ENCODE measurements around the gene CNRIP1. TPM values are rescaled to one million over a fixed set of nuclear protein-coding genes. Genes with fewer than 3 reads are reported as not detected.
A peak's percentile ranks its signal among the peaks of the same experiment; 100 is the strongest.

CNRIP1 gene
- total and polyA plus RNA-seq, 2 donors from 2014 or later: 8.7 to 14.1 TPM

- no peak for DNase-seq
- no peak for FAIRE-seq
- Histone ChIP-seq H3K4me3 (ENCODE audit: low read length in 3 of 3) (no peak overlapping the region), H3K27ac (ENCODE audit: low read depth in 2 of 2, low read length in 2 of 2) (no peak overlapping the region), H3K9ac (ENCODE audit: low read length in 3 of 3) (no peak overlapping the region), H3K36me3 (ENCODE audit: control insufficient read depth in 2 of 3, insufficient read depth in 3 of 3, low read length in 3 of 3) (no peaks in the 10 kb centered on the region), H3K4me1 (ENCODE audit: control insufficient read depth in 2 of 3, insufficient read depth in 2 of 3, low read depth in 1 of 3, low read length in 3 of 3) (peaks cover 0 to 16% (median 13%) of the 10 kb centered on the region in 3 donors), H3K9me3 (ENCODE audit: control insufficient read depth in 2 of 3, insufficient read depth in 1 of 3, low read length in 3 of 3) (no peaks in the 10 kb centered on the region), H3K27me3 (ENCODE audit: control insufficient read depth, insufficient read depth, low read length) (no peaks in the 10 kb centered on the region)
- intact Hi-C loops (cut with DNase I): no loop called here
- TF ChIP-seq CTCF (IDR thresholded peaks at IDR 0.05; ENCODE audit: borderline replicate concordance, extremely low read depth, insufficient read depth): no peak
Observed at GRCh38 chr2:68245672-68246071, 74.1 kb downstream of the CNRIP1 start.

- Histone ChIP-seq H3K9ac (ENCODE audit: low read length in 3 of 3) (no peak overlapping the region), H3K27ac (ENCODE audit: low read depth in 2 of 2, low read length in 2 of 2) (no peak overlapping the region), H3K4me3 (ENCODE audit: low read length in 3 of 3) (no peak overlapping the region), H3K9me3 (ENCODE audit: control insufficient read depth in 2 of 3, insufficient read depth in 1 of 3, low read length in 3 of 3) (no peaks in the 10 kb centered on the region), H3K36me3 (ENCODE audit: control insufficient read depth in 2 of 3, insufficient read depth in 3 of 3, low read length in 3 of 3) (no peaks in the 10 kb centered on the region), H3K4me1 (ENCODE audit: control insufficient read depth in 2 of 3, insufficient read depth in 2 of 3, low read depth in 1 of 3, low read length in 3 of 3) (peaks cover 0 to 17% (median 11%) of the 10 kb centered on the region in 3 donors), H3K27me3 (ENCODE audit: control insufficient read depth, insufficient read depth, low read length) (no peaks in the 10 kb centered on the region)
- DNase-seq: no peak
- TF ChIP-seq CTCF (IDR thresholded peaks at IDR 0.05; ENCODE audit: borderline replicate concordance, extremely low read depth, insufficient read depth): no peak
- intact Hi-C loops (cut with DNase I): no loop called here
- FAIRE-seq: no peak
Observed at GRCh38 chr2:68245066-68245465, 74.7 kb downstream of the CNRIP1 start.

- H3K4me3 ChIP-seq (ENCODE audit: low read length in 3 of 3): no peak overlapping the region
- no peaks in the 10 kb centered on the region for H3K36me3 ChIP-seq (ENCODE audit: control insufficient read depth in 2 of 3, insufficient read depth in 3 of 3, low read length in 3 of 3)
- no peaks in the 10 kb centered on the region for H3K9me3 ChIP-seq (ENCODE audit: control insufficient read depth in 2 of 3, insufficient read depth in 1 of 3, low read length in 3 of 3)
- peaks cover 0 to 17% (median 5%) of the 10 kb centered on the region in 3 donors for H3K4me1 ChIP-seq (ENCODE audit: control insufficient read depth in 2 of 3, insufficient read depth in 2 of 3, low read depth in 1 of 3, low read length in 3 of 3)
- no peaks in the 10 kb centered on the region for H3K27me3 ChIP-seq (ENCODE audit: control insufficient read depth, insufficient read depth, low read length)
- H3K9ac ChIP-seq (ENCODE audit: low read length in 3 of 3): no peak overlapping the region
- DNase-seq: peak in 1 of 5 donors; percentile 27
- no peak for TF ChIP-seq CTCF (IDR thresholded peaks at IDR 0.05; ENCODE audit: borderline replicate concordance, extremely low read depth, insufficient read depth)
- intact Hi-C loops (cut with DNase I): no loop called here
- no peak overlapping the region for H3K27ac ChIP-seq (ENCODE audit: low read depth in 2 of 2, low read length in 2 of 2)
- no peak for FAIRE-seq
Observed at GRCh38 chr2:68244456-68244855, 75.3 kb downstream of the CNRIP1 start.

Other genes with a start within 250 kb of the CNRIP1 start
- 13.4 TPM for gene PNO1, start 162.1 kb downstream of the CNRIP1 start, total RNA-seq
- 11.3 TPM for gene PNO1, start 162.1 kb downstream of the CNRIP1 start, polyA plus RNA-seq (ENCODE audit: insufficient read depth, low read depth, low replicate concordance)
- gene PPP3R1, start 67.4 kb downstream of the CNRIP1 start, total RNA-seq: 50.8 TPM
- 18.3 TPM for gene PPP3R1, start 67.4 kb downstream of the CNRIP1 start, polyA plus RNA-seq (ENCODE audit: insufficient read depth, low read depth, low replicate concordance)
- 17.3 TPM for gene PLEK, start 45.3 kb upstream of the CNRIP1 start, total RNA-seq
- 2.8 TPM for gene PLEK, start 45.3 kb upstream of the CNRIP1 start, polyA plus RNA-seq (ENCODE audit: insufficient read depth, low read depth, low replicate concordance)
- gene FBXO48, start 147.3 kb upstream of the CNRIP1 start, total RNA-seq: 1.3 TPM
- gene FBXO48, start 147.3 kb upstream of the CNRIP1 start, polyA plus RNA-seq (ENCODE audit: insufficient read depth, low read depth, low replicate concordance): 0.86 TPM
- 5.9 TPM for gene APLF, start 147.6 kb upstream of the CNRIP1 start, total RNA-seq
- 0.95 TPM for gene APLF, start 147.6 kb upstream of the CNRIP1 start, polyA plus RNA-seq (ENCODE audit: insufficient read depth, low read depth, low replicate concordance)